WTC11 (cell line): ENCODE measurements around the gene SH3PXD2A. TPM values are rescaled to one million over a fixed set of nuclear protein-coding genes. Genes with fewer than 3 reads are reported as not detected.

Source experiments
- ATAC-seq: fragments of 200-7000 bp; cut with Tn5 transposase; 2 replicates; pipeline ENCODE4 v1.10.0; 2021; ENCODE audit warnings: mild to moderate bottlenecking, moderate library complexity
- CTCF ChIA-PET: fragments of 300-600 bp; sonication (Branson Sonifier 250); formaldehyde crosslinking; loops from one replicate; lab custom pipeline; 2021; ENCODE audit warnings: antibody characterized with exemption; lab: Charles Lee
- POLR2A ChIA-PET: fragments of 350-600 bp; sonication (Branson Sonifier 250); formaldehyde crosslinking; loops from one replicate; lab custom pipeline; 2021; ENCODE audit warnings: antibody characterized with exemption; lab: Charles Lee
- DNase-seq: peaks from one replicate; pipeline ENCODE4 v3.0.0; 2021; ENCODE audit warnings: low spot score
- H3K27ac Mint-ChIP-seq: 2 replicates; pipeline ENCODE4 v1.8.0; 2021; ENCODE audit warnings: mixed read lengths
- H3K27me3 Mint-ChIP-seq: 2 replicates; pipeline ENCODE4 v1.8.0; 2021; ENCODE audit warnings: low read depth, mild to moderate bottlenecking, moderate library complexity, mixed read lengths
- H3K36me3 Mint-ChIP-seq: 2 replicates; pipeline ENCODE4 v1.8.0; 2021; ENCODE audit warnings: mixed read lengths
- H3K4me1 Mint-ChIP-seq: 2 replicates; pipeline ENCODE4 v1.8.0; 2022; ENCODE audit warnings: mixed read lengths
- H3K4me3 Mint-ChIP-seq: 2 replicates; pipeline ENCODE4 v1.8.0; 2021; ENCODE audit warnings: mild to moderate bottlenecking, moderate library complexity, mixed read lengths
- H3K9me3 Mint-ChIP-seq: 2 replicates; pipeline ENCODE4 v1.8.0; 2021; ENCODE audit warnings: mixed read lengths
- EMX1 ChIP-seq: fragments of 250-450 bp; sonication (Bioruptor Pico); IDR thresholded peaks from 2 replicates; pipeline ENCODE4 v1.8.0; 2021; ENCODE audit warnings: mild to moderate bottlenecking
- ERG ChIP-seq: fragments of 250-450 bp; sonication (Bioruptor Pico); IDR thresholded peaks from 2 replicates; pipeline ENCODE4 v1.8.0; 2021; ENCODE audit warnings: mild to moderate bottlenecking
- HMGA2 ChIP-seq: fragments of 250-450 bp; sonication (Bioruptor Pico); IDR thresholded peaks from 2 replicates; pipeline ENCODE4 v1.4.0; 2021; ENCODE audit warnings: mild to moderate bottlenecking, moderate library complexity
- JUN ChIP-seq: sonication (generic); formaldehyde crosslinking; IDR thresholded peaks from 2 replicates; pipeline ENCODE4 v1.8.0; 2023; ENCODE audit warnings: mild to moderate bottlenecking, missing genetic modification reagents
- KAT7 ChIP-seq: sonication (generic); formaldehyde crosslinking; IDR thresholded peaks from 2 replicates; pipeline ENCODE4 v1.8.1; 2023; ENCODE audit warnings: missing genetic modification reagents, mild to moderate bottlenecking, borderline replicate concordance
- MAX ChIP-seq: sonication (generic); formaldehyde crosslinking; IDR thresholded peaks from 2 replicates; pipeline ENCODE4 v1.8.0; 2022; ENCODE audit warnings: mild to moderate bottlenecking, missing genetic modification reagents
- MYBL2 ChIP-seq: sonication (generic); formaldehyde crosslinking; IDR thresholded peaks from 2 replicates; pipeline ENCODE4 v1.8.1; 2023; ENCODE audit warnings: mild to moderate bottlenecking, moderate library complexity, missing genetic modification reagents
- NFYB ChIP-seq: sonication (generic); formaldehyde crosslinking; conservative IDR thresholded peaks from 2 replicates; pipeline ENCODE4 v1.8.0; 2022; ENCODE audit warnings: low read depth, missing genetic modification reagents
- RELA ChIP-seq: sonication (generic); formaldehyde crosslinking; IDR thresholded peaks from 2 replicates; pipeline ENCODE4 v1.8.1; 2022; ENCODE audit warnings: missing genetic modification reagents, mild to moderate bottlenecking, borderline replicate concordance
- SMAD4 ChIP-seq: sonication (generic); formaldehyde crosslinking; IDR thresholded peaks from 2 replicates; pipeline ENCODE4 v1.8.0; 2022; ENCODE audit warnings: mild to moderate bottlenecking, missing genetic modification reagents
- TEAD4 ChIP-seq: sonication (generic); formaldehyde crosslinking; IDR thresholded peaks from 2 replicates; pipeline ENCODE4 v1.8.0; 2022; ENCODE audit warnings: mild to moderate bottlenecking, missing genetic modification reagents
- USF1 ChIP-seq: sonication (generic); formaldehyde crosslinking; IDR thresholded peaks from 2 replicates; pipeline ENCODE4 v1.8.0; 2022; ENCODE audit warnings: mild to moderate bottlenecking, missing genetic modification reagents
- ZBTB43 ChIP-seq: sonication (generic); formaldehyde crosslinking; IDR thresholded peaks from 2 replicates; pipeline ENCODE4 v1.8.1; 2023; ENCODE audit warnings: mild to moderate bottlenecking, missing genetic modification reagents
- ZMAT4 ChIP-seq: fragments of 250-450 bp; sonication (Bioruptor Pico); IDR thresholded peaks from 2 replicates; pipeline ENCODE4 v1.9.0; 2021; ENCODE audit warnings: mild to moderate bottlenecking
- ZNF219 ChIP-seq: sonication (generic); formaldehyde crosslinking; IDR thresholded peaks from 2 replicates; pipeline ENCODE4 v1.8.0; 2023; ENCODE audit warnings: missing genetic modification reagents, mild to moderate bottlenecking, borderline replicate concordance
- ZNF232 ChIP-seq: sonication (generic); formaldehyde crosslinking; IDR thresholded peaks from 2 replicates; pipeline ENCODE4 v1.8.0; 2022; ENCODE audit warnings: mild to moderate bottlenecking, missing genetic modification reagents
- total RNA-seq: library from RNA; stranded (reverse); gene quantifications from 3 replicates; pipeline ENCODE4 v1.2.3, GENCODE V29; 2021
- TF ChIP-seq, protein P1 (sequence below): sonication (generic); formaldehyde crosslinking; IDR thresholded peaks from 2 replicates; pipeline ENCODE4 v1.8.0; 2023; ENCODE audit warnings: missing genetic modification reagents, mild to moderate bottlenecking, borderline replicate concordance
- TF ChIP-seq, protein P2 (sequence below): fragments of 250-450 bp; sonication (Bioruptor Pico); IDR thresholded peaks from 2 replicates; pipeline ENCODE4 v1.9.0; 2021; ENCODE audit warnings: mild to moderate bottlenecking, borderline replicate concordance

Gene SH3PXD2A
- total RNA-seq, 1 experiment from 2014 or later: 15.7 TPM

DNA sequence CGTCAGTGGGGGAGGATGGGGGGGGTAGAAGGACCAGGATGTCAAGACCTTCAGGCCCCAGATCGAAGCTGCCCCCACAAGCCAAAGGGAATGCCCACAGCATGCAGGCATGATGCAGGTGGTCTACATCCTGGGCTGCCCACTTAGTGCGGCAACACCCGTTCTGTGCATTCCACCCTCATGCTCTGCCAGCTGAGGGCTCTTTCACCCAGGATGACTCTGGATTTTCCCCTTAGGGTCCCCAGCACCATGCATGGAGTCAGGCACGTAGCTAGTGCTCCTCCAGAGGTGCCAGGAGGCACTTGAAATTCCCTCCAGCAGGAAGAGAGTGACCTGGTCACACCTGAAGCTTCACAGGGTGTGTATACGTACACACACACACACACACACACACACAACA is 66.2 kb downstream of the SH3PXD2A start:
- no peaks in the 10 kb centered on the region for H3K36me3 Mint-ChIP-seq
- H3K27me3 Mint-ChIP-seq: no peaks in the 10 kb centered on the region
- no peak for DNase-seq
- no peaks in the 10 kb centered on the region for H3K9me3 Mint-ChIP-seq
- H3K4me3 Mint-ChIP-seq: no peak overlapping the region
- peaks cover 11% of the 10 kb centered on the region; the same call in 1 of the 2 replicates for H3K4me1 Mint-ChIP-seq
- no peak for ATAC-seq
- ChIA-PET CTCF (interaction anchor here (0.8 to 2.4 kb wide), 7 partner anchors 9 to 190 kb away, joined by 3 to 12 read pairs (median 3); partner anchors contain the start of gene SH3PXD2A), POLR2A (interaction anchor here (0.7 kb wide), 1 partner anchor 223 kb away, joined by 3 read pairs; no protein-coding TSS in a partner anchor)
- TF ChIP-seq MYBL2 (CRISPR knock-in tag) (no peak), HMGA2 (CRISPR knock-in tag) (no peak), EMX1 (CRISPR knock-in tag) (no peak), SMAD4 (CRISPR knock-in tag) (no peak), JUN (no peak), ZNF232 (CRISPR knock-in tag) (no peak), ERG (no peak), ZNF219 (CRISPR knock-in tag) (no peak), TEAD4 (no peak), ZBTB43 (no peak), USF1 (no peak)
- TF ChIP-seq, protein P1, sequence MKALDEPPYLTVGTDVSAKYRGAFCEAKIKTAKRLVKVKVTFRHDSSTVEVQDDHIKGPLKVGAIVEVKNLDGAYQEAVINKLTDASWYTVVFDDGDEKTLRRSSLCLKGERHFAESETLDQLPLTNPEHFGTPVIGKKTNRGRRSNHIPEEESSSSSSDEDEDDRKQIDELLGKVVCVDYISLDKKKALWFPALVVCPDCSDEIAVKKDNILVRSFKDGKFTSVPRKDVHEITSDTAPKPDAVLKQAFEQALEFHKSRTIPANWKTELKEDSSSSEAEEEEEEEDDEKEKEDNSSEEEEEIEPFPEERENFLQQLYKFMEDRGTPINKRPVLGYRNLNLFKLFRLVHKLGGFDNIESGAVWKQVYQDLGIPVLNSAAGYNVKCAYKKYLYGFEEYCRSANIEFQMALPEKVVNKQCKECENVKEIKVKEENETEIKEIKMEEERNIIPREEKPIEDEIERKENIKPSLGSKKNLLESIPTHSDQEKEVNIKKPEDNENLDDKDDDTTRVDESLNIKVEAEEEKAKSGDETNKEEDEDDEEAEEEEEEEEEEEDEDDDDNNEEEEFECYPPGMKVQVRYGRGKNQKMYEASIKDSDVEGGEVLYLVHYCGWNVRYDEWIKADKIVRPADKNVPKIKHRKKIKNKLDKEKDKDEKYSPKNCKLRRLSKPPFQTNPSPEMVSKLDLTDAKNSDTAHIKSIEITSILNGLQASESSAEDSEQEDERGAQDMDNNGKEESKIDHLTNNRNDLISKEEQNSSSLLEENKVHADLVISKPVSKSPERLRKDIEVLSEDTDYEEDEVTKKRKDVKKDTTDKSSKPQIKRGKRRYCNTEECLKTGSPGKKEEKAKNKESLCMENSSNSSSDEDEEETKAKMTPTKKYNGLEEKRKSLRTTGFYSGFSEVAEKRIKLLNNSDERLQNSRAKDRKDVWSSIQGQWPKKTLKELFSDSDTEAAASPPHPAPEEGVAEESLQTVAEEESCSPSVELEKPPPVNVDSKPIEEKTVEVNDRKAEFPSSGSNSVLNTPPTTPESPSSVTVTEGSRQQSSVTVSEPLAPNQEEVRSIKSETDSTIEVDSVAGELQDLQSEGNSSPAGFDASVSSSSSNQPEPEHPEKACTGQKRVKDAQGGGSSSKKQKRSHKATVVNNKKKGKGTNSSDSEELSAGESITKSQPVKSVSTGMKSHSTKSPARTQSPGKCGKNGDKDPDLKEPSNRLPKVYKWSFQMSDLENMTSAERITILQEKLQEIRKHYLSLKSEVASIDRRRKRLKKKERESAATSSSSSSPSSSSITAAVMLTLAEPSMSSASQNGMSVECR (CRISPR knock-in tag): no peak
- TF ChIP-seq, protein P2, sequence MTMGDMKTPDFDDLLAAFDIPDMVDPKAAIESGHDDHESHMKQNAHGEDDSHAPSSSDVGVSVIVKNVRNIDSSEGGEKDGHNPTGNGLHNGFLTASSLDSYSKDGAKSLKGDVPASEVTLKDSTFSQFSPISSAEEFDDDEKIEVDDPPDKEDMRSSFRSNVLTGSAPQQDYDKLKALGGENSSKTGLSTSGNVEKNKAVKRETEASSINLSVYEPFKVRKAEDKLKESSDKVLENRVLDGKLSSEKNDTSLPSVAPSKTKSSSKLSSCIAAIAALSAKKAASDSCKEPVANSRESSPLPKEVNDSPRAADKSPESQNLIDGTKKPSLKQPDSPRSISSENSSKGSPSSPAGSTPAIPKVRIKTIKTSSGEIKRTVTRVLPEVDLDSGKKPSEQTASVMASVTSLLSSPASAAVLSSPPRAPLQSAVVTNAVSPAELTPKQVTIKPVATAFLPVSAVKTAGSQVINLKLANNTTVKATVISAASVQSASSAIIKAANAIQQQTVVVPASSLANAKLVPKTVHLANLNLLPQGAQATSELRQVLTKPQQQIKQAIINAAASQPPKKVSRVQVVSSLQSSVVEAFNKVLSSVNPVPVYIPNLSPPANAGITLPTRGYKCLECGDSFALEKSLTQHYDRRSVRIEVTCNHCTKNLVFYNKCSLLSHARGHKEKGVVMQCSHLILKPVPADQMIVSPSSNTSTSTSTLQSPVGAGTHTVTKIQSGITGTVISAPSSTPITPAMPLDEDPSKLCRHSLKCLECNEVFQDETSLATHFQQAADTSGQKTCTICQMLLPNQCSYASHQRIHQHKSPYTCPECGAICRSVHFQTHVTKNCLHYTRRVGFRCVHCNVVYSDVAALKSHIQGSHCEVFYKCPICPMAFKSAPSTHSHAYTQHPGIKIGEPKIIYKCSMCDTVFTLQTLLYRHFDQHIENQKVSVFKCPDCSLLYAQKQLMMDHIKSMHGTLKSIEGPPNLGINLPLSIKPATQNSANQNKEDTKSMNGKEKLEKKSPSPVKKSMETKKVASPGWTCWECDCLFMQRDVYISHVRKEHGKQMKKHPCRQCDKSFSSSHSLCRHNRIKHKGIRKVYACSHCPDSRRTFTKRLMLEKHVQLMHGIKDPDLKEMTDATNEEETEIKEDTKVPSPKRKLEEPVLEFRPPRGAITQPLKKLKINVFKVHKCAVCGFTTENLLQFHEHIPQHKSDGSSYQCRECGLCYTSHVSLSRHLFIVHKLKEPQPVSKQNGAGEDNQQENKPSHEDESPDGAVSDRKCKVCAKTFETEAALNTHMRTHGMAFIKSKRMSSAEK: no peak
- H3K27ac Mint-ChIP-seq: 0 out of 2 replicates have a peak overlapping the region, but pooled peaks have one; percentile 53

GRCh38 chr10:103787331-103787730 is 68.0 kb downstream of the SH3PXD2A start:
- ChIA-PET POLR2A (no interaction called here), CTCF (interaction anchor here (0.9 to 1.8 kb wide), 3 partner anchors 15 to 182 kb away, joined by 3 read pairs; no protein-coding TSS in a partner anchor)
- H3K4me3 Mint-ChIP-seq: no peak overlapping the region
- no peak for DNase-seq
- ATAC-seq: no peak
- H3K4me1 Mint-ChIP-seq: peaks cover 12% of the 10 kb centered on the region; the same call in 1 of the 2 replicates
- no peaks in the 10 kb centered on the region for H3K36me3 Mint-ChIP-seq
- H3K9me3 Mint-ChIP-seq: no peaks in the 10 kb centered on the region
- no peaks in the 10 kb centered on the region for H3K27me3 Mint-ChIP-seq
- no peak overlapping the region for H3K27ac Mint-ChIP-seq
- no peak for TF ChIP-seq NFYB (CRISPR knock-in tag)
- no peak for TF ChIP-seq MYBL2 (CRISPR knock-in tag)
- no peak for TF ChIP-seq MAX (CRISPR knock-in tag)
- no peak for TF ChIP-seq ZMAT4 (CRISPR knock-in tag)
- TF ChIP-seq, protein P2: no peak
- TF ChIP-seq RELA (CRISPR knock-in tag): no peak
- no peak for TF ChIP-seq KAT7 (CRISPR knock-in tag)
